ENCODE data around the gene SHANK3.

SHANK3 gene

DNA sequence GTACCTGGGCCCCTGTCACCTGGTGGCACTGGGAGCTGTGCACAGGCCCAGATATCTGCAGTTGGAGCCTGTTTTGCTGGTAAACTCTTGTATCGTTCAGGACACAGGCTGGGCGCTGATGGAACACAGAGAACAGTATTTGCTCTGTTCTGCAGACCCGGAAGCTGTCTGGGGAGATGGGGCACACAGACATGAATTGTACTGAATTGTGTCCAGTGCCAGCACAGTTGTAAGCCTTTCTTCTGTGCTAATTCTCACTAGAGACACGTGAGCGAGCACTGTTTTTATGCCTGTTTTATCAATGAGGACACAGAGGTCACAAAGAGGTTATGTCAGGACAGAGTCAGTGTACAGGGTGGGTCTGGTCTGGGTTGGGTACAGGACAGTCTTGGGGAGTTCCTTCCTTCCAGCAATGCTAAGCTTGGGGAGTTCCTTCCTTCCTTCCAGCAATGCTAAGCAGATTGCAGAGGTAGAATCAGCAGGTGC, 41.0 kb downstream of the SHANK3 start:
- DNase-seq (ENCODE audit: low spot score) = no peak

- no peak for DNase-seq (ENCODE audit: low spot score)
Measured at GRCh38 chr22:50714150-50714549, 41.5 kb downstream of the SHANK3 start.

DNA sequence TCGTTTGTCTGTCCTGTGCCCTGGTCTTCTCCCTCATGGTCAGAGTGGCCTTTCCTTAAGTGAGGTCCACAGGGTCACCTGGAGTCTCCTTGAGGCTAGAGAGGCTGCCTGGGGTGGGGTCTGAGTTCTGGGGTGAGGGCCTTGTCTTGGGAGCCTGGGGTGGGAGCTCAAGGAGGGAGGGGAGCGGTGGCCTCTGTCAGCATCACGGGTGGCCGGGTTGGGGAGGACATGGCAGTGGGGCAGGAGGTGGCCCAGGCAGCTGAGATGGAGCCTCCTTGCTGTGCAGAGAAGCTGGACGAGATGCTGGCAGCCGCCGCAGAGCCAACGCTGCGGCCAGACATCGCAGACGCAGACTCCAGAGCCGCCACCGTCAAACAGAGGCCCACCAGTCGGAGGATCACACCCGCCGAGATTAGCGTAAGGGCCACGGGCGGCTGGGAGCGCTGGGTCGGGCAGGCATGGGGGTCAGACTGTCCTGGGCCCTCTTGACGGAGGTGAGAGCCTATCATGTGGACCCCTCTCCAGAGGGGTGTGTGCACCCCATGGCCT, 42.1 kb downstream of the SHANK3 start:
- no peak for DNase-seq (ENCODE audit: low spot score)

DNA sequence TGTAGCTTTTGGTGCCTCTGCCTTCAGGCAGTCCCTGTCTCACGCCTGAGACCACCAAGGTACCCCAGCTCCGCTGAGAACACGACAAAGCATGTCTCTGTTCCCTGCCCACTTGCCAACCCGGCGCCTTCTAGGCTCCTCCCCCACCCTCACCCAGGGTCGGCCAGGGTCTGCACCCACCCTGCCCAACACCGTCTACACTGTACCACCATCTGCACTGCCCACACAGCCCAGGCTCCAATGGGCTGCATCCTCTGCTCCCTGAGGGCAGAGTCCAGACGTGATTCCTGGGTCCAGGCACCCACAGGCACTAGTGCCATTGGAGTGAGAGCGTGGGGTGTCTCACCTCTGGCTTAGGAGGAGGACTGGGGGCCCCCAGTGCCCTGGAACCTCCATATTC, 42.6 kb downstream of the SHANK3 start:
- no peak for DNase-seq (ENCODE audit: low spot score)

GRCh38 chr22:50715776-50716175, 43.2 kb downstream of the SHANK3 start:
- DNase-seq (ENCODE audit: low spot score) = no peak

DNA sequence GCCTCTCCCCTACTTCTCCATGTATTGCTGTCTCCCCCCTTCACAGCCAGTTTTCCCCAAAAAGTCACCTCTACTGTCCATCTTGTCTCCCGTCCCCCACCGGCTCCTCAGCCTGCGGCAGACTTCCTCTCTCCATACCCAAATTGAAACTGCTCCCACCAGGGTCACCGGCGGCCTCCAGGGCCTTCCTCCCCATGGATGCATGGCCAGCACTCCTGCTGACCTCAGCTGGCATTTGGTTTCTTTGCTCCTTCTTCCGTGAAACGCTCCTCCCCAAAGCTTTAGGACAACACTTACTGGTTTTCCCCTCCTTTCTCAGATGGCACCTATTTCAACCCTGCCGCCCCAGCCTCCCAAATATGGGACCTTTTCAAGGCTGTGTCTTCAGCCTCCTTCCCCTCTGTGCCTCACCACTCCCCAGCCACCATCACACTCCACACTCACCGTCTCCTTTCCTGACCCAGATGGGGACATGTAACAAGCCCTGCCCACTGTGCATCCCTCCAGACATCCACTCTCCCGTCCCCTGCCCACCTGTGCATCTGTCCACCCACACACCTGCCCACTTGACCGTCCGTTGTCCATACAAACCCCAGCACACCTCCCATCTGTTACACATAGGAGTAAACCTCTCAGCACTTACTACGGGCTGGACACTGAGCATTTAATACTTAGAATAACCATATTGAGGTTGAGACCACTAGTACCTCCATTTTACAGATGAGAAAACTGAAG, 43.8 kb downstream of the SHANK3 start:
- no peak for DNase-seq (ENCODE audit: low spot score)

GRCh38 chr22:50717709-50718351, 45.2 kb downstream of the SHANK3 start:
- no peak for DNase-seq (ENCODE audit: low spot score)

- no peak for DNase-seq (ENCODE audit: low spot score)
Measured at GRCh38 chr22:50718352-50718709, 45.7 kb downstream of the SHANK3 start.

- DNase-seq (ENCODE audit: low spot score) = no peak
Measured at GRCh38 chr22:50719814-50720300, 47.2 kb downstream of the SHANK3 start.

DNA sequence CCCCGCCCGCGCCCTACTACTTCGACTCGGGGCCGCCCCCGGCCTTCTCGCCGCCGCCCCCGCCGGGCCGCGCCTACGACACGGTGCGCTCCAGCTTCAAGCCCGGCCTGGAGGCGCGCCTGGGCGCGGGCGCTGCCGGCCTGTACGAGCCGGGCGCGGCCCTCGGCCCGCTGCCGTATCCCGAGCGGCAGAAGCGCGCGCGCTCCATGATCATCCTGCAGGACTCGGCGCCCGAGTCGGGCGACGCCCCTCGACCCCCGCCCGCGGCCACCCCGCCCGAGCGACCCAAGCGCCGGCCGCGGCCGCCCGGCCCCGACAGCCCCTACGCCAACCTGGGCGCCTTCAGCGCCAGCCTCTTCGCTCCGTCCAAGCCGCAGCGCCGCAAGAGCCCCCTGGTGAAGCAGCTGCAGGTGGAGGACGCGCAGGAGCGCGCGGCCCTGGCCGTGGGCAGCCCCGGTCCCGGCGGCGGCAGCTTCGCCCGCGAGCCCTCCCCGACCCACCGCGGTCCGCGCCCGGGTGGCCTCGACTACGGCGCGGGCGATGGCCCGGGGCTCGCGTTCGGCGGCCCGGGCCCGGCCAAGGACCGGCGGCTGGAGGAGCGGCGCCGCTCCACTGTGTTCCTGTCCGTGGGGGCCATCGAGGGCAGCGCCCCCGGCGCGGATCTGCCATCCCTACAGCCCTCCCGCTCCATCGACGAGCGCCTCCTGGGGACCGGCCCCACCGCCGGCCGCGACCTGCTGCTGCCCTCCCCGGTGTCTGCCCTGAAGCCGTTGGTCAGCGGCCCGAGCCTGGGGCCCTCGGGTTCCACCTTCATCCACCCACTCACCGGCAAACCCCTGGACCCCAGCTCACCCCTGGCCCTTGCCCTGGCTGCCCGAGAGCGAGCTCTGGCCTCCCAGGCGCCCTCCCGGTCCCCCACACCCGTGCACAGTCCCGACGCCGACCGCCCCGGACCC, 48.0 kb downstream of the SHANK3 start:
- no peak for DNase-seq (ENCODE audit: low spot score)

- DNase-seq (ENCODE audit: low spot score) = no peak
Measured at GRCh38 chr22:50721257-50721844, 48.7 kb downstream of the SHANK3 start.

- DNase-seq (ENCODE audit: low spot score) = no peak
Measured at GRCh38 chr22:50722048-50722701, 49.6 kb downstream of the SHANK3 start.
